GM19023 (cell line): Measurements from ENCODE around the gene TP63.

Source experiments
- ATAC-seq: cut with Tn5 transposase; IDR thresholded peaks from one replicate; pipeline ENCODE4 v1.9.1; 2021; ENCODE audit warnings: mild to moderate bottlenecking, moderate library complexity; ENCODE audit not compliant: unreplicated experiment

TP63 gene

DNA sequence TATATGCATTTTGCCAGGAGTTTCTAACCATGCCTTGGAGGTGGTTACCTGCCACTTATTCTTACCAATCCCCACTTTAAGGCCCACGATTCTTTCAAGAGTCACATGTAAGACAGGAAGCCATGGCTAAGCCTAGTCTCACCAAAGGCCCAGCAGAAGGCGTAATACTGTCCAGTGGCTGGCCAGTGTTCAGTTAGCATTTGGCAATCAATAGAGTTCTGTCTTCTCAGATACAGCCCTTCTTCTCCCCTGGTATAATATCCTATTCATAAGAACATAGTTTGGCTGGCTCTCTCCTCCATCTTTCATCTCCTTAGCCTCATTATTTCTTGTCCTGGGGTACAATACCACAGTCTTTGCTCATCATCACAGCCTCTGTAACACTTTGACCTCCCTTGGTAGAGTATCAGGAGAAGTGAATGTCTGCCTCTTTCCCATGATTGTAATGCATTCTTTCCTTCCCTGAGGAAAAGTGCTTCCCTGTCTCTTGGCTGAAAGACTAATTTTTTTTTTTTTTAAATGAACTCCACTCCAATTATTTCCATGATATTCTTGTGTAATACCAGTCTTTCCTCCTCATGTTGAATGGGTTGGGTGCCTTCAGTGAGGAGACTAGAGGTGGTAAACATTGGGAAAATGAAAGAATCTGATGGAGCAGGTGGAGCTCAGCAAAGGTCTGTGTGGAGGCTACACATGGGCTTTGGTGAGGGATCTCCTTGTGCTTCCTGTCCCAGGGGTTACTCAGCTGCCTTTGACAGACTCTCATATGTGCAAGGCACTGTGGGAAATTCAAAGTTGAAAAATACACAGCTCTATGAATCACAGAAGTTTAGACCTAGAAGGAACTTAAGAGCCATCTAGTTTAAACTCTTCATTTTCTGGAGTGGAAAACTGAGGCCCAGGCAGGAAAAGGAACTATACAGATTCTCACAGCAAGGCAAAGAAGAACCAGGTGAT is 271.3 kb downstream of the TP63 start:
- no peak for ATAC-seq

DNA sequence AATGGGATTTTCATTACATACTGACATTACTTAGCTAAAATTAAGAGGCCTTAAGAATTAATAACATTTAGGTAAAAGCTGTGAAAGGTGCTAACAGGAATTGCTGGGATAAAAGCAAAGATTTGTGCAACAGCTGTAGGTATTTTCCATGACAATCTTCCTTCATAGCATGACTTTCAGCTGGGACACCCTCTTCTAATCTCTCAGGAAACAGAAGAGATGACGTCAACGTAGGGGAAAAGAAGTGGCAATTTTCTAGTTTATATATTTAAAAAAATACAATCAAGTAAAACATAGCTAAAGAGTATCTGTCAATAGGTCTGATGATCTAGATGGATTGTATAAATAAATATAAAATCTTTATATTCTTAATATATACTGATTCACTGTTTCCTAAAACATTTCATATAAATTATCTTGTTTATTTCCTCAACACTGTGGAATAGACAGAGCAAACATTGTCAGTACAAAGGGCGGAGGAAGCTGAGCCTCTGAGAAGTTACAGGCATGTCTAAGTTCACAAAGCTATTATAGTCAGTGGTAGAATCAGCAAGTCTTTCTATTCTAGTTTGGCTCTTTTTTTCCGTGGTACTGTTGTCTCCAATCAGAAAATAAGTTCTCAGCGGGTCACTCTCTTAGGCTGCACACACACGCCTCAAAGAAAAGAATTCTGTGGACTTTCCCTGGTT is 272.5 kb downstream of the TP63 start:
- ATAC-seq: no peak

DNA sequence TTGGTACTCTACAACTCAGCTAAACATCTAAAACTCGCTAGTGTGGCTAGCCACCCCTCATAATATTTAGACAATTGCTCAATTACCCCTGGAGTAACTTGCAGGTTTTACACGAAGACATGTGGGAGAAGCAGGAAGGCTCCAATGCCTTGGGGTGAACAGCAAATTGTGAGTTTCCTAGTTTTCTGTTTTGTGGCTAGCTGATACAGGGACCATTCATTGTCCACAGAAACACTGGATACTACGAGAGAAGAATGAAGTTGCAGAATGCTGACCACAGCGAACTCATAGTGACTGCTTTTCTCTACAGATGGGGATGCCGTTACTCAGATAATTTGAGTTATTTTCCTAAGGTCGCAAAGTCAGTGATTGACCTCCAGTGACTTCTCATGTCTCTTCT is 276.6 kb downstream of the TP63 start:
- ATAC-seq: no peak

DNA sequence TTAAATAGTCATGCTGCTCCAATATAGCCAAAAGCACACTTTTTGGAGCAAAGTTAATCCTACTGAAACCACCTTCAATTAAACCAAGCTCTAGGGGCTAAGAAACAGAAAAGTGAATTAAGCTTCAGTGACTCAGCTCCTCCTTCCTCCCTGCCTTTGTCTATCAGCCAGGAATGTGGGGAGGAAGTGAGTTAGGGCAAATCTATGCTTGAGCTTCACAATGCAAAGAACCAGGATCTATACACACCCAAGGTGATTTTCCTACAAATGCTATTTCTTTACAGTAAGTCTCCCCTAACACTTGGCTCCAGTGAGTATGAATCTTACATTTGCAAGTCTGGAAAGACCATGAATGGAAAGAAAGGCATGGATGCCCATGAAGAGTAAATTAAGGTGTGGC is 277.5 kb downstream of the TP63 start:
- ATAC-seq: no peak

DNA sequence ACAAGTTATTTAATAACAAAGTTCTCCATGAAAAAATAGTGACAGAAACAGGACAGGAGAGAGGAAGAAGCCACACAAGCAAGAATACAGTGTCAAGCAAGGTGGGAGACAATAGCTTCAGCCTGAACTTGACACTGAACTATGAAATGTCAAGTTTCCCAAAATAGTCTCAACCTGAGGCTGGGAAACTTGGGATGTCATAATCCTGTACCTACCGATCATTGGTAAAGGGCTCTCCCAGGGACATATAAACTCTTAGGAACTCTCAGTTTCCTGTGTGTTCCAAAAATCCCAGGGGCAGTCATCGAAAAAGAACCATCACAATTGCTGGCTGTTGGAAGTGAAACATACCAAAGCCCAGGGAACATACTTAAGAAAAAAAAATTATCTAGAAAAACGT is 277.9 kb downstream of the TP63 start:
- no peak for ATAC-seq

DNA sequence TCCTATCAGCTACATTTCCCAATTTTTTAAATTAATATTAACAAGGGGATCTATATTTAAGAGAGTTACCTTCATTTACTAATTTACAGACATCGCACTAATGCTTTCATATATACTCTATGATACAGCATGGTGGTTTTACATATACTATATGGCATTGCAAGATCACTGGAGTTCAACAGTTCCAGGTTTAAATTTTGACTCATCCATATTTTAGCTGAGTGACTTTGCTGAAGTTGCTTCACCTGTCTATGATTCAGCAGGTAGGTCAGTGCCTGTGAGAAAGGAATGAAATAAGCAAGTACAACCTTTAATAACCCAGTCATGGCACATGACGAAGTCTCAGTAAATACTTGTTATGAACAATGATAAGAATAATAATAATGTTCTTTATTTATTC is 278.4 kb downstream of the TP63 start:
- no peak for ATAC-seq

DNA sequence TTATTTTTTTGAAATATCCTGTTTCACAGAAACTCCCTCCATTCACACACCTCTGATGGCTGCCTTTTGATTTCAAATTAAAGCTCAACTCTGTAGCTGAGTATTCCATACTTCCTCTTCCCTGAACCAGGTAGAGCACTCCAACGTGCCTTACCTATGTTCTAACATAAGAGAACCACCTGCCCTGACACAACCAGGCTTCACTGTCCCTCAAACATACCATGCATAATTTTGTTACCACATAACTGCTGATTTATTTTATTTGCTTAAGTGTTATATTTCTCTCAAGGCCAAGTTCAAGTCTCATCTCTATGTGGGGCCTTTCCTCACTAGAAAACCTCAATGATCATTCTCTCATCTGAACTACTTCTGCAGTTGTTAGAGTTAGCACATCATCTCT is 279.8 kb downstream of the TP63 start:
- no peak for ATAC-seq

DNA sequence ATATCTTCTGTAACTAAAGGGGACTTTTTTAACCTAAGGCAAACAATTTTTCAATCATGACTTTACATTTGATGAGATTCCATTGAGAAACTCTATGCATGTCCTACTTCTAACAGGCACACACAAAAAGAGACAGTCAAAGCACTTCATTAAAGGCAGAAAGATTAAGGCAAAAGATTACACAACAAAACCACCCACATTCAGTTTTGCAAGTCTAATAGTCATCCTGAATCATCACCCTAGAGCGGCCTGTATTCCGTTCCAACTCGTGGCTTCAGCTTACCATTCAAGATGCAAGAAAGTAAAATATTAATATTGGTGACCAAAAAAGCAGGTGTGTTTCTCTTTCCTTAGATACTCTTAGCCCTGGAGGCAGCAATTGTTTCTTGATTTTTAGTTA is 283.6 kb downstream of the TP63 start:
- no peak for ATAC-seq

DNA sequence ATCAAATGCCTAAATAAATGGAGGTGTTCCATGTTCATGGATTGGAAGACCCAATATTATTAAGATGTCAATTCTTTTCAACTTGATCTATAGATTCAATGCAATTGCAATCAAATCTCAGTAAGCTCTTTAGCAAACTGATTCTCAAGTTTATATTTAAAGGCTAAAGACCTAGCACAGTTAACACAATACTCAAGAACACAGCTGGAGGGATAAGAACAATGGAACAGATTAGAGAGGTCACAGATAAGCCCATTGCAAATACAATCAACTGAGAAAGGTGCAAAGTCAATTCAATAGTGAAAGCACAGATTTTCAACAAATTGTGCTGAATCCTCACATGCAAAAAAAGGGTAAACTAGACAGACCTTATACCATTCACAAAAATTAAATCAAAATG is 290.6 kb downstream of the TP63 start:
- ATAC-seq: no peak

DNA sequence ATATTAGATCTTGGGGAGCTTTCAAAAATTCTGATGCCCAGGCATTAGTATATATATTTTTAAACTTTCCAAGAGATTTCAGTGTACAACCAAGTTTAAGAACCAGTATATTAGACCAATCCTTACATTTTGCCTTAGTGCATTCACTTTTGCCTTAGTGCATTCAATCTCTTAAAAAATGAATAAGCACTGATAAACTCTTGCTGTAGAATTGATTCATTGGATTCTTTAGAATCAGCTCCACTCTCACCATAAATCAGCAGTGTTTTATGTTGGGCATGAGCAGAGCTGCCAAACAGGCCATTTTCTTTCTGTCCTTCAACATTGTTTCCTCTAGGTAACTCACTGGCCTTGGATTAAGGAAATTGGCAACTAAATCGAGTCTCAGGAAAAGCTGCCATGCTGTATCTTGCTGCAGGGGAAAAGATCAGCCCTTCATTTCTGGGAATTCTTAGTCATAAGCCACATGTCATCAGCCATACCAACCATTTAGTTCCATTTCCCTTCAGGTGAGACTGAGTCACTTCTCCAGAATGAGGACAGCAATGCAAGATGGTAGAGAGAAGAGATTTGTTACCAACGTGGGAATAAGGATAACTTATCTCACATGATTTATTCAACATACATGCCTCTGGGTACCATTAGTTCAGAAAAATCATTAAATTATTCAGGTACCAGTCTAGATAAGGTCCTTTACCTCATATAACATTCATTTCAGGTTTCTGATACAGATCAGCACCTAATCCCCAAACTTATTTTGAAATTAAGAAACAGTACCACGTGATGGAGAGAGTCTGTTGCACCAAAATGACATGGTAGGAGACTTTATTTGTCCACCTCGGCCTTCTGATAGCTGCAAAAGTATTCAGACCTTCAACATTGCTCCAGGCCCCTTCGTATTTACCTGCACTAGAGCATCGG is 297.0 kb downstream of the TP63 start:
- no peak for ATAC-seq

DNA sequence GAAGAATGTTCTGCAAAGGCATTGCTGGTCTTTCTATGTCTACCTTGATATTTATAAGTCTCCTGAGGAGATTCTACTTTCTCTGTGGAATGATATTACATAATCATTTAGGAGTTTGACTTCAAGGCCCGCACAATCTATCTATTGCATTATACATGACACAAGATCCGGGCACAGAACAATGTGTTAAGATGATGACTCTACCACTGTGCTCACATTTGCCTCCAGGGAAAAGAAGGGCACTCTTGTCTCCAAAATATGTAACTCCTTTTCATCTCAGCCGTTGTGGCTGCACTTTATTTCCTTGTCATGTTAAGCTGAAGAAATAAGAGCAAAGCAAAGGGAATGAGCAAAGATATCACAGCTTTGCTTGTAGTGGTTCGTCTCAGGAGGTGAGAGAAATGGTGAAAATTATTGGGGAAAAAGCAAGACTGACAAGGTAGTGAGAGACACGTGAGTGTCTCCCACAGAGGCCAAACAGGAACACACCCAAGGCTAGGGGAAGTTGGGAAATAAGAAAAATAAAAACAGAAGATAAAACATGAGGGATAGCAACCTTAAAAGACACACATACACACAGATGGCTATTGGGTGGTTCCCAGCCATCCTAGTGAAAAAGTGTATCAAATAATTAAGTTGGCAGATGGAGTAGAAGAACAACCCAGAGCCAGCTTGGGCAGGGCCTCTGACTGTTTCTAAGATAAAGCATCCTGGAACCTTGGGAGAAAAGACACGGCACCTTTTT is 305.2 kb downstream of the TP63 start:
- no peak for ATAC-seq

DNA sequence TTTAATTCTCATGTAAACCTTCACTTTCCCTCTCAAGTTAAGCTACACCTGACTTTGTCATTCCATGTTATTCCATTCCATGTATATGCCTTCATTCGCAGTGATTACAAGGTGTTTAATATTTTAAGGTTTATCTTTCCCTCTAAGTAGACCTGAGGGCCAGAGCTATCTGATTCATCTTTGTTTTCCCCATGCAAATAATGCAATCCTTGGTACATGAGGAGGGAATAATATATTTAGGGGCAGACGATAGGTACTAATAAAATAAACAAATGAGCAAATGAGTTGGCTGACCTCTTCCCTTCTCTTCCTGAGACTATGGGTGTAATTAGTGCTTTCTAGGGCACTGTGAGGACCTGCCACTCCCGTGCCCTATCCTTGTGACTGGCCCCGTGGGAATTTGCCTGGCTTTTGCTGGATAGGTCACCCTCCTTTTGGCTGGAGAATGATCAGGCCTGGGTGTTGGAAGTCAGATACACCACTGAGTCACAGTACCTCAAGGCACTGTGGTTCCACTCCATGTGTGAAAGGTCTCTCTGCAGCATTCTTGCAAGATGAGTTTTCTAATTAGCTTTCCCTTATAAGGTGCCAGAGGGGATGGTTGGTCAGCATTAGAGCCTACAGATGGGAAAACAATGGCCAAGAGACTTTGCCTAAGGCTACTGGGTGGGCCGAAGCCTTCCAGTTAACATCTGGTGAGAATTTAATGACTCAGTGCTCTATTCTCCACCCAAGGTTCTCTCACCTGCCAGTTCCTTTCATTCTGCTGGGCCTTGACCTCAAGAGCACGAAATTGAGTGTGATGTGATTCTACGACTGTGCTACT is 306.3 kb downstream of the TP63 start:
- no peak for ATAC-seq

DNA sequence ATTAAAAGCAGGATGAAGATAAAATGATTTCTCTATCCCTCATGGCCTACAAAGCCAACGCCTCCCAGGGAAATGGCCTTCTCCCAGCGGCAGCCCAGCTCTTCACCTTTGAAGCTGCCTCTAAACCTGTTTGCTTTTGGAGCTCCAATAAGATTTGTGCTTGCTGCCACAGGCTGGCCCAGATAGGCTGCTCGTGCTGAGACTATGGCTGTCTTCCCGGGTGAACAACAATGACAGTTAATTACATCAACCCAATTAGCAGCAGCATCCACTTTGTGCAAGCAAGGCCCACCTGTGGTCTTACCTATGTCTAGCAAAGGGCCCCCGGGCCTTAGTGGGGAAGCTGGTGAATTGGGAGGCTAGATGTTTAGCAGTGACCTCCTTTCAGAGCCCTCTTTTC is 309.9 kb downstream of the TP63 start:
- no peak for ATAC-seq

DNA sequence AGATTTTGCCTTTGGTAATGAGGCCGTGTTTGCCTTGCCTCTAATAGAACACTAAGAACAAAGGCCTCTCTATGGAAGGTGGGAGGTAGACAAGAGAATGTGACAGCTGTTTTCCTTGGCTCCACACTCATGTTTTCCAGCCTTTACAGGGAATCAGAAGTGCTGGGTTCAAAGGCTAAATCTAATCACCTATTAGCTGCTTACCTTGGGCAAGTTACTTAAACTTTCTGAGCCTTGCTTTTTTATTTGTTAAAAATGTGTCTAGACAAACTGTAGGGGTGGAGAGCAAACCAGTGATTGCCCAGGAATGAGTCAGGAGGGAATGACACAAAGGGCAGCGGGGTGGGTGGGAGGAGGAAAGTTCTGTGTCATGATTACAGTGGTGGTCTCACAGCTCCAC is 310.5 kb downstream of the TP63 start:
- no peak for ATAC-seq

DNA sequence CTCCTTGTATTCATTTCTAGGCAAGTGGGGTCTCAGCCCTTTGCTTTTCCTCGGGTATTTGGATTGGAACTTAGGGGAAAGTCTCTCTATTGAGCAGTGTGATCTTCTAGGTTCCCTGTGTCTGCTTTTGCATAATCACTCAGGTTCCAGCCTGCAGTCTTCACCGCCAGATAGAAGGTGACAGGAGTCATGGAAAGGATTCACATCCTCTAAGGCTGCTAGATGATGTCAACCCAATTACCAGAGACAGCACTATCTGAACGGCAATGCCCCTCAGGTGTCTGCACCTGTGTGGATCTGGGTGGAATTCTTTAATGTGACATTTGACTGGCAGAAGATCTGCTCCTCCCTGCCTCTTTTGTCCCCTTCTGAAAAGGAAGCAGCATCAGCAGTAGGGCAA is 311.8 kb downstream of the TP63 start:
- no peak for ATAC-seq

DNA sequence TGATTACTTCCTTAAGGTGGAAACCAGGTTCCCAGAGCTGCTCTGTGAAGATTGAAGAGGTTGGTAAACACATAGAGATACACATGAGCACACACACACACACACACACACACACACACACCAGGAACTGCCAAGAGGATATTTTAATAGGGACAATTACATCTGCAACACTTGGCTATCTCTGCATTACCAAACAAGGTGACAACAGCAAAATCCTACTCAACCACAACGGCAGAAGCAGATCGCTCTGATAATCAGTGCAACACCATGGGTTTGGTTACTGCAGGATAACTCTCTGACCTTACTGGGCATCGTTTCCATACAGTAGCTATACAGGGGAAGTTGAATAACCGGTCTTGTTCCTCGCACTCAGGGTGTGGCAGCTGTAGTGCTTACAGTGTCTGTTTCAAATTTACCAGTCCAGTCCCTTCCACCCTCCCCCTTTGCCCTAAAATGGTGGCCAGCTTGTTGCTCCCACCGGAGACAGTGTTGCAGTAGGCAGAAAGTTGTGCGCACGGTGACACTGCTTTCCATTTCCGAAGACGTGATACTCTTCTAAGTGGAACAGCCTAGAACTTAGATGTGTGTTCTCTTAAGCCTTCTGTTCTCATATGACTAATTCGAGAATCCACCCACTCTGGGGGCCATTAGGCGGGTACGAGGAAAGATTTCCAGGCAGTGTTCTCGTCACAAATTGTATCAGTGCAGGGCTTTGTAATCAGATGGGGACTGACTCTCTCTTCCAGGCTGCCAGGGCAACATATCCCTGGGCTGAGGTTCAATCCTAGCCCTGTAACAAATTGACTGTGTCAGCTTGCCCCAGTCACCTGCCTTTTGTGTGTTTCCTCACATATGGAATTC is 313.3 kb downstream of the TP63 start:
- ATAC-seq: no peak

DNA sequence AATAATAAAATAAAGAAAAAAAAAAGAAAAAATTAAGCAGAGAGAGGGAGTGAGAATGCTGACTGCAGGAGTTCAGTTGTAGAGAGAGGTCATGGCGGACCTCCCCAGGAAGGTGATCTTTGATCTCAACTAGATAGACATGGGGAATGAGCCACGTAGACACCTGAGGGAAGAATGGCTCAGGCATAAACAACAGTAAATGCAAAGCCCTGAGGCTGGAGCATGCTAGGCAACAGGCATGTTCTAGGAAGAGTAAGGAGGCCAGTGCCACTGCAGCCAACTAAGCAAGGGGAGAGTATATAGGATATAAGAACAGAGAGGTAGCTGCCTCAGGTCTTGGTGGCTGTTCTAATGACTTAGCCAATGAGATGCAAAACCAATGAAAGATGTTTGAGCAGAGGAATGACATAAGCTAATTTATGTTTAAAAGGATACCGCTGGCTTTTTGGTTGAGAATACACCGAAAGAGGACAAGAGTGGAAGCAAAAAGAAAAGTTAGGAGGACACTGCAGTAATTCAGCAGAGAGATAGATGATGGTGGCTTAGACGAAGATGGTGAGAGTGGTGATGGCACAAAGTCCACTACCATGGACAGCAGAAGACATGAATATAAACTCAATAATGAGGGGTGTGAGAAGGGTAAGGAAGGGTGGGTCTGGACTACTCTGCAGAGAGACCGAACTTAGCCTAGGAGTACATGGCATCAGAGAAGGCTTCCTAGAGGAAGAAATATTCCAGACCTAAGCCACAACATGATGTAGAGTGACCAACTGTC is 314.9 kb downstream of the TP63 start:
- ATAC-seq: no peak
